Measurements from ENCODE around the gene TPGS2.

TPGS2 gene

GRCh38 chr18:36813101-36813775 is 15.6 kb downstream of the TPGS2 start:
- no peak overlapping the region for H3K4me3 ChIP-seq (ENCODE audit: low read depth, low read length)
- TF ChIP-seq CTCF (IDR thresholded peaks at IDR 0.05; ENCODE audit: low read depth, low read length), result no peak

- TF ChIP-seq CTCF (IDR thresholded peaks at IDR 0.05; ENCODE audit: low read depth, low read length), result no peak
- no peak overlapping the region for H3K4me3 ChIP-seq (ENCODE audit: low read depth, low read length)
Observed at GRCh38 chr18:36812678-36813077, 16.1 kb downstream of the TPGS2 start.

GRCh38 chr18:36811955-36812354 is 16.8 kb downstream of the TPGS2 start:
- no peak for TF ChIP-seq CTCF (IDR thresholded peaks at IDR 0.05; ENCODE audit: low read depth, low read length)
- H3K4me3 ChIP-seq (ENCODE audit: low read depth, low read length), result no peak overlapping the region

GRCh38 chr18:36811430-36811829 is 17.4 kb downstream of the TPGS2 start:
- no peak overlapping the region for H3K4me3 ChIP-seq (ENCODE audit: low read depth, low read length)
- TF ChIP-seq CTCF (IDR thresholded peaks at IDR 0.05; ENCODE audit: low read depth, low read length), result no peak

GRCh38 chr18:36809590-36810381 is 19.0 kb downstream of the TPGS2 start:
- no peak overlapping the region for H3K4me3 ChIP-seq (ENCODE audit: low read depth, low read length)
- peak; percentile 65 for TF ChIP-seq CTCF (IDR thresholded peaks at IDR 0.05; ENCODE audit: low read depth, low read length)

- no peak overlapping the region for H3K4me3 ChIP-seq (ENCODE audit: low read depth, low read length)
- no peak for TF ChIP-seq CTCF (IDR thresholded peaks at IDR 0.05; ENCODE audit: low read depth, low read length)
Observed at GRCh38 chr18:36808681-36809080, 20.1 kb downstream of the TPGS2 start.

- no peak for TF ChIP-seq CTCF (IDR thresholded peaks at IDR 0.05; ENCODE audit: low read depth, low read length)
Observed at GRCh38 chr18:36805105-36805504, 23.7 kb downstream of the TPGS2 start.

More at GRCh38 chr18:36805105-36805504, 23.7 kb downstream of the TPGS2 start:
- H3K4me3 ChIP-seq (ENCODE audit: low read depth, low read length), result no peak overlapping the region

All from WI38 (cell line).